ENCODE data around the gene URB2. TPM values are rescaled to one million over a fixed set of nuclear protein-coding genes. Genes with fewer than 3 reads are reported as not detected.
A peak's percentile ranks its signal among the peaks of the same experiment; 100 is the strongest.
"Not testable (repeated sequence)": the region's sequence is repeated elsewhere in the genome, so short reads cannot be mapped to it uniquely, and the experiment has no call there.

URB2 gene
- total RNA-seq, 2 experiments from 2014 or later: 13.5 to 18.7 TPM

- H3K4me3 Mint-ChIP-seq: no peak overlapping the region
- H3K36me3 Mint-ChIP-seq: peaks cover 6% of the 10 kb centered on the region
- ATAC-seq (no peak), DNase-seq (no peak)
- H3K9me3 Mint-ChIP-seq (ENCODE audit: low read depth): no peaks in the 10 kb centered on the region
- no peak overlapping the region for H3K27ac Mint-ChIP-seq
- H3K4me1 Mint-ChIP-seq: peaks cover 39% of the 10 kb centered on the region
- no peaks in the 10 kb centered on the region for H3K27me3 Mint-ChIP-seq
- CTCF ChIA-PET: no interaction called here
These were observed 4.4 kb upstream of the URB2 start for GRCh38 chr1:229621663-229622062.

DNA sequence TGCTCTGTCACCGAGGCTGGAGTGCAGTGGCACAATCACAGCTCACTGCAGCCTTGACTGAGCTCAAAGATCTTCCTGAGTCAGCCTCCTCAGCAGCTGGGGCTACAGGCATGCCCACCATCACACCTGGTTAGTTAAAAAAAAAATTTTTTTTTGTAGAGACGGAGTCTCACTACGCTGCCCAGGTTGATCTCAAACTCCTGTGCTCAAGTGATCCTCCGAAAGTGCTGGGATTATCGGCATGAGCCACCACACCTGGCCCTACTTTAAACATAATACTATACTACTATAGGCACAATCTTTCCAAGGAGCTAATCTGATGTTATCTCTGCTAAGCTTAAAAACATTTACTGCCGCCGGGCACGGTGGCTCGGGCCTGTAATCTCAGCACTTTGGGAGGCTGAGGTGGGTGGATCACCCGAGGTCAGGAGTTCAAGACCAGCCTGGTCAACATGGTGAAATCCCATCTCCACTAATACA, 3.4 kb upstream of the URB2 start:
- H3K27ac Mint-ChIP-seq; CTCF ChIA-PET; DNase-seq; ATAC-seq; H3K27me3 Mint-ChIP-seq; H3K4me3 Mint-ChIP-seq; H3K9me3 Mint-ChIP-seq (ENCODE audit: low read depth); H3K36me3 Mint-ChIP-seq: not testable (repeated sequence)
- peaks cover 49% of the 10 kb centered on the region for H3K4me1 Mint-ChIP-seq

GRCh38 chr1:229623225-229623624, 2.8 kb upstream of the URB2 start:
- H3K36me3 Mint-ChIP-seq: peaks cover 6% of the 10 kb centered on the region
- no peak for DNase-seq
- CTCF ChIA-PET: interaction anchor here (0.6 to 4.0 kb wide), 2 partner anchors 15 to 65 kb away, joined by 3 to 19 read pairs; partner anchors contain the start of gene ABCB10
- no peak for ATAC-seq
- no peaks in the 10 kb centered on the region for H3K9me3 Mint-ChIP-seq (ENCODE audit: low read depth)
- H3K27me3 Mint-ChIP-seq: no peaks in the 10 kb centered on the region
- H3K27ac Mint-ChIP-seq: no peak overlapping the region
- H3K4me3 Mint-ChIP-seq: no peak overlapping the region
- H3K4me1 Mint-ChIP-seq: peaks cover 50% of the 10 kb centered on the region

DNA sequence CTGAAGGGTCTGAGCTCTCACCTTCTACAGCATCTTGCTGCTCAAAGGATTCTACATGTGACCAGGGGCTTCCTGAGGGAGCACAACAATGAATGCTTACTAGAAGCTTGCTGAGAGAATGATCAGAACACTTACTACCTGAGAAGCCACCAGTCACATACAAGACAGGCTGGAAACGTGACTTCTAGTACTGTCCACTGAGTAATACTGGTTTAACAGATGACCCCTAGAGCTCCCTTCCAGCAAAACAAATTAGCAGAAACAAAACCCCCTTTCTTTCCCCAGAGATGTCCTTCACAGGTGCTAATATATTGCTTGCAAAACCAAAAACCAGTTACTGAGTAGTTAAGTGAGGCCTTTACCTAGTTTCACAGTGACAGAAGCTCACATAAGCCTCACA, 2.2 kb upstream of the URB2 start:
- ATAC-seq: no peak
- peaks cover 53% of the 10 kb centered on the region for H3K4me1 Mint-ChIP-seq

DNA sequence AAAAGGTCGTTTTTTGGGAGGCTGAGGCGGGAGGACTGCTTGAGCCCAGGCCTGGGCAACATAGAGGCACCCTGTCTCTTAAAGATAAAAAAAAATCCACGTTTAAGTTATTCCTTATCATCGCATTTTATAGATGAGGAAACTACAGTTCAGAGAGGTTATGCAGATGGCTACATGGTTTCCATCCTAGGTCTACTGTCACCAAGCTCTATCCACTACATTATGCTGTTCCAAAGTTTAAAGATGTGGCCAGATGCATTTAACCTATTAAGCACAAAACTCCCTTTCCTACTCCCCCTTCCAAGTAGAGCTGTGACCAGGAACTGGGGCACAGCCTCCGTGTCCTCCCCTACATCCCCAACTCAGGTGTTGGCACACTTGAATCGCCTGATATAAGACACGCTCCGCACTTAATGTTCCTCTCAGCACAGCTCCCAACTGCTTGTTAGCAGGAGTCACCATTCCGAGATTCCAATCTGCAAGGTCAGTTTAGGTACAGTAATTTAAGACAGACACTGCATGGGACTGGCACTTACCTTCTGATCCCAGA, 1.5 kb upstream of the URB2 start:
- H3K27ac Mint-ChIP-seq: peak overlapping the region; percentile 89
- no peak for ATAC-seq

More for the DNA sequence above, 2.2 kb upstream of the URB2 start:
- Mint-ChIP-seq H3K9me3 (ENCODE audit: low read depth) (no peaks in the 10 kb centered on the region), H3K27ac (no peak overlapping the region), H3K4me3 (peak overlapping the region; percentile 21), H3K36me3 (peaks cover 11% of the 10 kb centered on the region), H3K27me3 (no peaks in the 10 kb centered on the region)
- DNase-seq: no peak
- CTCF ChIA-PET: interaction anchor here (0.6 to 4.0 kb wide), 2 partner anchors 14 to 65 kb away, joined by 3 to 19 read pairs; partner anchors contain the start of gene ABCB10

GRCh38 chr1:229625071-229625914, 754 bp upstream of the URB2 start:
- H3K4me1 Mint-ChIP-seq: peaks cover 46% of the 10 kb centered on the region
- H3K9me3 Mint-ChIP-seq (ENCODE audit: low read depth): no peaks in the 10 kb centered on the region
- CTCF ChIA-PET: interaction anchor here (0.6 to 4.0 kb wide), 3 partner anchors 10 to 67 kb away, joined by 3 to 19 read pairs (median 3); partner anchors contain the start of gene ABCB10
- peak; percentile 58 for DNase-seq
- peak; percentile 42 for ATAC-seq
- peak overlapping the region; percentile 88 for H3K4me3 Mint-ChIP-seq
- H3K27me3 Mint-ChIP-seq: no peaks in the 10 kb centered on the region
- peaks cover 20% of the 10 kb centered on the region for H3K36me3 Mint-ChIP-seq
- H3K27ac Mint-ChIP-seq: peak overlapping the region; percentile 89

More for the DNA sequence above, 1.5 kb upstream of the URB2 start:
- Mint-ChIP-seq H3K36me3 (peaks cover 14% of the 10 kb centered on the region), H3K4me1 (peaks cover 49% of the 10 kb centered on the region), H3K4me3 (peak overlapping the region; percentile 88), H3K9me3 (ENCODE audit: low read depth) (no peaks in the 10 kb centered on the region), H3K27me3 (no peaks in the 10 kb centered on the region)
- CTCF ChIA-PET: interaction anchor here (1.0 to 4.0 kb wide), 2 partner anchors 10 to 66 kb away, joined by 3 to 19 read pairs; partner anchors contain the start of gene ABCB10
- no peak for DNase-seq

- no peak for ATAC-seq
- CTCF ChIA-PET: interaction anchor here (4.0 kb wide), 1 partner anchor 69 kb away, joined by 19 read pairs; the partner anchor contains the start of gene ABCB10
- Mint-ChIP-seq H3K27me3 (no peaks in the 10 kb centered on the region), H3K36me3 (peaks cover 23% of the 10 kb centered on the region), H3K9me3 (ENCODE audit: low read depth) (no peaks in the 10 kb centered on the region), H3K4me1 (peaks cover 49% of the 10 kb centered on the region), H3K27ac (peak overlapping the region; percentile 95), H3K4me3 (peak overlapping the region; percentile 96)
- no peak for DNase-seq
These were observed 956 bp downstream of the URB2 start for GRCh38 chr1:229627003-229627402.

DNA sequence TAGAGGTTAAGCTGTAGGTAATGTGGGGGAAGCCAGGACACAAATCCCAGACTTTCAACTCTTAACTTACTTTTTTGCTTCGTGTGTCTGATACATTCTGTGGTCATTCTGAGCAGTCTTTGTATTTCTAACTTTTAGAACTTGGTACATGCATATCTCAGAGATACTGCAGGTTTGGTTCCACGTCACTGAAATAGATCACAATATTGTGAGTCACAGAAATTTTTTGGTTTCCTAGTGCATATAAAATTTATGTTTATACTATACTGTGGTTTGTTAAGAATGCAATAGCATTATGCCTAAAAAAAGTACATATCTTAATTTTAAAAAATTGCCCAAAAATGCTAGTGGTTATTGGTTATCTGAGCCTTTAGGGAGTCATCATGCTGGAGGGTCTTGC, 3.2 kb downstream of the URB2 start:
- H3K4me1 Mint-ChIP-seq: peaks cover 39% of the 10 kb centered on the region
- peaks cover 25% of the 10 kb centered on the region for H3K36me3 Mint-ChIP-seq
- ATAC-seq (no peak), DNase-seq (no peak)
- CTCF ChIA-PET: interaction anchor here (1.5 kb wide), 1 partner anchor 965 kb away, joined by 4 read pairs; no protein-coding TSS in a partner anchor
- H3K4me3 Mint-ChIP-seq: no peak overlapping the region
- H3K27me3 Mint-ChIP-seq: no peaks in the 10 kb centered on the region
- no peaks in the 10 kb centered on the region for H3K9me3 Mint-ChIP-seq (ENCODE audit: low read depth)
- H3K27ac Mint-ChIP-seq: no peak overlapping the region

DNA sequence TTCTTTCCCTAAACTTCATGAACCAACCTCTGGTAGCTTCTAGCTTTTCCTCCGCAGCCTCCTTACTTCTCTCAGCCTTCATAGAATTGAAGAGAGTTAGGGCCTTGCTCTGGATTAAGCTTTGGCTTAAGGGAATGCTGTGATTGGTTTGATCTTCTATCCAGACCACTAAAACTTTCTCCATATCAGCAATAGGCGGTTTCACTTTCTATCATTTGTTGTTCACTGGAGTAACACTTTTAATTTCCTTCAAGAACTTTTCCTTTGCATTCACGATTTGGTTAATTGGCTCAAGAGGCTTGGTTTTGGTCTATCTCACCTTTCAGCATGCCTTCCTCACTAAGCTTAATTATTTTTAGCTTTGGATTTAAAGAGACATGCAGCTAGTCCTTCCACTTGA, 5.1 kb downstream of the URB2 start:
- Mint-ChIP-seq H3K27ac (no peak overlapping the region), H3K4me3 (no peak overlapping the region), H3K4me1 (peaks cover 32% of the 10 kb centered on the region), H3K9me3 (ENCODE audit: low read depth) (no peaks in the 10 kb centered on the region), H3K27me3 (no peaks in the 10 kb centered on the region), H3K36me3 (peaks cover 38% of the 10 kb centered on the region)
- ATAC-seq (no peak), DNase-seq (no peak)
- CTCF ChIA-PET: no interaction called here

- ATAC-seq: no peak
- DNase-seq: no peak
- Mint-ChIP-seq H3K27ac (no peak overlapping the region), H3K36me3 (peaks cover 44% of the 10 kb centered on the region), H3K4me3 (no peak overlapping the region), H3K4me1 (peaks cover 28% of the 10 kb centered on the region), H3K27me3 (no peaks in the 10 kb centered on the region), H3K9me3 (ENCODE audit: low read depth) (no peaks in the 10 kb centered on the region)
- CTCF ChIA-PET: interaction anchor here (1.0 kb wide), 1 partner anchor 370 kb away, joined by 3 read pairs; no protein-coding TSS in a partner anchor
These were observed 5.9 kb downstream of the URB2 start for GRCh38 chr1:229631966-229632365.

- no peaks in the 10 kb centered on the region for H3K27me3 Mint-ChIP-seq
- peaks cover 8% of the 10 kb centered on the region for H3K4me1 Mint-ChIP-seq
- H3K36me3 Mint-ChIP-seq: peaks cover 39% of the 10 kb centered on the region
- no peaks in the 10 kb centered on the region for H3K9me3 Mint-ChIP-seq (ENCODE audit: low read depth)
- CTCF ChIA-PET: no interaction called here
- ATAC-seq: no peak
- DNase-seq: no peak
- no peak overlapping the region for H3K4me3 Mint-ChIP-seq
- H3K27ac Mint-ChIP-seq: no peak overlapping the region
These were observed 10.0 kb downstream of the URB2 start for GRCh38 chr1:229636042-229636441.

GRCh38 chr1:229637746-229638145, 11.7 kb downstream of the URB2 start:
- Mint-ChIP-seq H3K4me3 (no peak overlapping the region), H3K9me3 (ENCODE audit: low read depth) (no peaks in the 10 kb centered on the region), H3K27ac (no peak overlapping the region), H3K36me3 (peaks cover 32% of the 10 kb centered on the region), H3K27me3 (no peaks in the 10 kb centered on the region), H3K4me1 (peaks cover 2% of the 10 kb centered on the region)
- ATAC-seq (no peak), DNase-seq (no peak)
- CTCF ChIA-PET: interaction anchor here (1.2 kb wide), 1 partner anchor 14 kb away, joined by 3 read pairs; no protein-coding TSS in a partner anchor

DNA sequence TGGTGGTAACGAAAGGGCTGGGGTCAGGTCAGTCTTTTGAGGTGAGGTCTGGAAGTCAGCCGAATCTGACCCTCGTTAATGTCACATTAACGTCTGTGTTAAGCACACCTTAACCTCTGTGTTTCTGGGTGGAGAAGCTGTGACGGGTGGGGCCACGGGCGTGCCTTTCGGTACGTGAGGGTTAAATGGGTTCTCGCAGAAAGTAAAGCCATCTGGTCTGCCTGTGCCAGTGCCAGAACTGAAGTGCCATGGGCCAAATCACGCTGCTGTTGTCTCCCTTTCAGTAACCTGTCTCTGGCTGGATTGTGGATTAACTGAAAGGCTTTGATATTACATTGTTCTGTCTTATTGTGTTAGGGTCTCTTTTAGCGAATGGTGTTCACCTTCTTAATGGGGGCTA, 14.4 kb downstream of the URB2 start:
- DNase-seq: peak; percentile 31
- H3K27me3 Mint-ChIP-seq: no peaks in the 10 kb centered on the region
- CTCF ChIA-PET: no interaction called here
- no peaks in the 10 kb centered on the region for H3K9me3 Mint-ChIP-seq (ENCODE audit: low read depth)
- H3K36me3 Mint-ChIP-seq: peaks cover 32% of the 10 kb centered on the region
- no peak overlapping the region for H3K27ac Mint-ChIP-seq
- H3K4me3 Mint-ChIP-seq: no peak overlapping the region
- ATAC-seq: no peak
- peaks cover 2% of the 10 kb centered on the region for H3K4me1 Mint-ChIP-seq

All from activated CD8-positive, alpha-beta memory T cell treated with anti-CD3 and anti-CD28 coated beads, Interleukin-2, amount 10 ng/mL, durations not matched to agents 7 days and 5 days (primary cell).